ENCODE measurements around the gene GALNT18. TPM values are rescaled to one million over a fixed set of nuclear protein-coding genes. Genes with fewer than 3 reads are reported as not detected.

The GALNT18 gene
- total and polyA plus RNA-seq, 2 of the 4 experiments (the other 2 are of a cell fraction) = 9.5 to 11.3 TPM

GRCh38 chr11:11260903-11261302 is 360.9 kb downstream of the GALNT18 start:
- H3K56ac ChIP-seq (ENCODE audit: extremely low read depth, insufficient read depth, low read length) = no peak overlapping the region
- H3K18ac ChIP-seq (ENCODE audit: low read depth, low read length) = no peak overlapping the region
- no peak overlapping the region for H4K5ac ChIP-seq (ENCODE audit: low read depth, low read length)
- no peak overlapping the region for H3K14ac ChIP-seq (replicated peaks; ENCODE audit: low read depth, low read length)
- H3K9ac ChIP-seq (ENCODE audit: low read depth, low read length) = no peak overlapping the region
- no peaks in the 10 kb centered on the region for H3K9me3 ChIP-seq (ENCODE audit: control insufficient read depth, insufficient read depth, low read length)
- no peaks in the 10 kb centered on the region for H3K4me1 ChIP-seq (ENCODE audit: control insufficient read depth, insufficient read depth, low read length)
- H2AFZ ChIP-seq (replicated peaks; ENCODE audit: low read length, poor library complexity) = no peak overlapping the region
- no peaks in the 10 kb centered on the region for H3K9me1 ChIP-seq (ENCODE audit: insufficient read depth, low read length)
- no peak overlapping the region for H3K23ac ChIP-seq (ENCODE audit: low read depth, low read length)
- H2BK15ac ChIP-seq (ENCODE audit: low read depth, low read length) = no peak overlapping the region
- H2BK5ac ChIP-seq (ENCODE audit: low read depth, low read length, poor library complexity, severe bottlenecking) = no peak overlapping the region
- in situ Hi-C loops (cut with MboI; ENCODE audit: low sequenced_read_pairs) (no loop called here), intact Hi-C loops (cut with micrococcal nuclease) (loop anchor here (10.0 kb wide), 1 partner anchor 524 kb away; no protein-coding TSS in a partner anchor), dilution Hi-C loops (cut with HindIII; ENCODE audit: low sequenced_read_pairs, unreplicated experiment) (no loop called here)
- H2AK5ac ChIP-seq (ENCODE audit: low read depth, low read length) = no peak overlapping the region
- H3K27me3 ChIP-seq (ENCODE audit: control insufficient read depth, insufficient read depth, low read length) = peaks cover 29% of the 10 kb centered on the region
- no peaks in the 10 kb centered on the region for H3K36me3 ChIP-seq (ENCODE audit: control insufficient read depth, insufficient read depth, low read length)
- no peaks in the 10 kb centered on the region for H3K79me1 ChIP-seq (ENCODE audit: low read depth in 1 of 2, low read length in 2 of 2)
- ChIA-PET CTCF (no interaction called here), POLR2A (ENCODE audit: unreplicated experiment) (no interaction called here)
- no peak overlapping the region for H4K91ac ChIP-seq (ENCODE audit: insufficient read depth, low read depth, low read length)
- TF ChIP-seq ELK1 (IDR thresholded peaks at IDR 0.05; ENCODE audit: borderline replicate concordance, low read depth, low read length) = no peak
- TF ChIP-seq RAD21 (IDR thresholded peaks at IDR 0.05; ENCODE audit: low read length) = no peak
- TF ChIP-seq USF2 (IDR thresholded peaks at IDR 0.05; ENCODE audit: low read depth, low read length) = no peak
- no peak for TF ChIP-seq CHD1 (IDR thresholded peaks at IDR 0.05; ENCODE audit: low read depth, low read length)
- no peak for TF ChIP-seq POLR2A (IDR thresholded peaks at IDR 0.05; ENCODE audit: low read depth, low read length)
- H3K4ac ChIP-seq (ENCODE audit: low read depth, low read length) = no peak overlapping the region
- H3K27ac ChIP-seq (ENCODE audit: insufficient read depth, low read length) = no peak overlapping the region
- no peak for DNase-seq
- H4K8ac ChIP-seq (ENCODE audit: low read depth in 2 of 2, low read length in 2 of 2) = no peak overlapping the region
- H2AK9ac ChIP-seq (replicated peaks; ENCODE audit: low read depth, low read length, poor library complexity) = no peak overlapping the region
- no peak for ATAC-seq (ENCODE audit: low read depth)
- no peak overlapping the region for H3K4me3 ChIP-seq (ENCODE audit: insufficient read depth, low read depth, low read length)
- no peak overlapping the region for H2BK20ac ChIP-seq (ENCODE audit: low read depth, low read length)
- H2BK120ac ChIP-seq (ENCODE audit: low read depth, low read length) = no peak overlapping the region
- 20% methylated on average over 1 of the region's 4 CpGs; no CpG with 5 or more reads in 1 of the 2 experiments for WGBS, 2 experiments (ENCODE audit: extremely low coverage in 2 of 2, insufficient read length in 1 of 2)
- no peak overlapping the region for H3K4me2 ChIP-seq (ENCODE audit: low read depth, low read length)
- H4K20me1 ChIP-seq (ENCODE audit: insufficient read depth, low read length) = no peaks in the 10 kb centered on the region
- no TSS peak for BruUV-seq (replicated peaks)

Measured in IMR-90 (cell line).